Fibroblast of villous mesenchyme (primary cell): ENCODE results near the gene VAMP8. TPM values are rescaled to one million over a fixed set of nuclear protein-coding genes. Genes with fewer than 3 reads are reported as not detected.
"Not testable (repeated sequence)": the region's sequence is repeated elsewhere in the genome, so short reads cannot be mapped to it uniquely, and the experiment has no call there.

Experiments
- DNase-seq: peaks from one replicate; pipeline ENCODE4 v3.0.0-alpha.2; 2010; ENCODE audit warnings: low read depth
- H3K4me3 ChIP-seq: 2 replicates; pipeline ENCODE4 v1.5.1; 2011; ENCODE audit warnings: low read depth, mild to moderate bottlenecking, low read length
- total RNA-seq: library from RNA; depleted of rRNA; stranded (reverse); fragments of >200 nt; gene quantifications from 2 replicates; pipeline ENCODE4 v1.2.3, GENCODE V29; 2012
- TF ChIP-seq, protein P1 (sequence below): IDR thresholded peaks from 2 replicates; pipeline ENCODE4 v1.5.1; 2012; ENCODE audit warnings: low read depth, mild to moderate bottlenecking, low read length; ENCODE audit not compliant: insufficient read depth

The VAMP8 gene
- total RNA-seq, 1 donor: 2.2 TPM

DNA sequence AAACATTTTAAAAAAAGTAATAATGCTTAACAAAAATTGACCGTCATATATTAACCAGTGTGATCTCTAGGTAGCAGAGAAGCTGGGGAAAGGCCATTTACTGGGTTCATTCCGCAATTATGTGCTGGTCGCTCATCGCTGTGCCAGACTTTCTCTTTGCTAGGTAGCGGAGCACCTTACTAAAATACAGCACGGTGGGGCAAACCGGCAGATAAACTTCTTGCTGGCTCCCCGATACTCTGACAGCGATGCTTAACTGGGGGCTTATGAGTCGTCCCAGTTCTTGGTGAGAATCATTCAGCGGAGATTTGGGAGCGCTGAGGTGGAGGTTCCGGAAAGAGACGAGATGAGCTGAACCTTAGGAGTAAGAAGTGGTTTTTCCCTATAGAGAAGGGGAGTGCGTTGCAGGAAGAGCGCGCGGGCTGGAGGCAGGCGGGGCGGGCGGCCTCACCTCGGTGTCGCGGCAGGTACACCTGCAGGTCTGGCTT, 33.9 kb downstream of the VAMP8 start:
- no peak for DNase-seq
- peak overlapping the region; percentile 81 for H3K4me3 ChIP-seq
- TF ChIP-seq, protein P1, sequence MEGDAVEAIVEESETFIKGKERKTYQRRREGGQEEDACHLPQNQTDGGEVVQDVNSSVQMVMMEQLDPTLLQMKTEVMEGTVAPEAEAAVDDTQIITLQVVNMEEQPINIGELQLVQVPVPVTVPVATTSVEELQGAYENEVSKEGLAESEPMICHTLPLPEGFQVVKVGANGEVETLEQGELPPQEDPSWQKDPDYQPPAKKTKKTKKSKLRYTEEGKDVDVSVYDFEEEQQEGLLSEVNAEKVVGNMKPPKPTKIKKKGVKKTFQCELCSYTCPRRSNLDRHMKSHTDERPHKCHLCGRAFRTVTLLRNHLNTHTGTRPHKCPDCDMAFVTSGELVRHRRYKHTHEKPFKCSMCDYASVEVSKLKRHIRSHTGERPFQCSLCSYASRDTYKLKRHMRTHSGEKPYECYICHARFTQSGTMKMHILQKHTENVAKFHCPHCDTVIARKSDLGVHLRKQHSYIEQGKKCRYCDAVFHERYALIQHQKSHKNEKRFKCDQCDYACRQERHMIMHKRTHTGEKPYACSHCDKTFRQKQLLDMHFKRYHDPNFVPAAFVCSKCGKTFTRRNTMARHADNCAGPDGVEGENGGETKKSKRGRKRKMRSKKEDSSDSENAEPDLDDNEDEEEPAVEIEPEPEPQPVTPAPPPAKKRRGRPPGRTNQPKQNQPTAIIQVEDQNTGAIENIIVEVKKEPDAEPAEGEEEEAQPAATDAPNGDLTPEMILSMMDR: no peak

DNA sequence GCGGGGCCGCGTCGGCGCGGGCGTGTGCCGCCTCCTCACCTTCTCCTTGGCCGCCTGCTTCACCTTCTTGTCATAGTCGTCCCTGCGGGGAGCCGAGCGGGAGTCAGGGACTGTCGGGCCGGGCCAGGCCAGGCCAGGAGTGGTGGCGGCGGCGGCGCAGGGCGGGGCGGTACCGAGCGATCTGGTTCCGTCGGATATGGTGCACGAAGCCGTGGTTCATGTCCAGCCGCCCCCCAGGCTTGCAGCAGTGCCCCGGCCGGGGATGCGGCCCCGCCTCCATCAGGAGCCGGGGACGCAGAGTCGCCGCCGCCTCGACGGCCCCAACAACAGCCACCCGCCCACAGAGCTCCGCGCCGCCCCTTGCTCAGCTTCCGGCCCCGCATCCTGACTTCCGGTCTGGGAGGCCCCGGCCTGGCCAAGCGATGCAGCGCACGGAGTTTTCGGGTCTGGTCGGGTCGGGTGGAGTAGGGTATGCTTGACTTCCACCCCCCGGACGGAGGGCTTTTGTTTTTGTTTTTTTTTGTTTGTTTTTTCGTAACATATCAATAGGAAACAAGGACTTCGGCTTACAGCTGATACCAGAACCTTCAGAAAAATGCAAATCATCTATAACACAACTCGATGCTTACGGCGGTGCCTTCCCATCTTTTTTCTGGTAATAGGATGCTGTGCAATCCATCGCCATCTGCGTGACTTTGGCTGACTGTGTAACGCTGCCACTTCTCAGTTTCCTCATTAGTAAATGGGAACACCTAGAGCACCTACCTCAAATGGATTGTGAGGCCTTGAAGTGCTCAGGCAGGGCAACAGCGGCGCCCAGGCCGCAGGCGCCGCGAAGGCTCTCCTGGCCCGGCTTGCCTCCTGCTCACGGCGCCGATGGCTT, 34.6 kb downstream of the VAMP8 start, which contains the start of gene C2orf68:
C2orf68 (minus strand) TSS at position 362 of the 883 bp plus-strand sequence; CDS start at position 280, 82 bp downstream.
- TF ChIP-seq, protein P1: no peak
- DNase-seq: peak; percentile 87
- peak within 1 kb of the TSS; percentile 81 for H3K4me3 ChIP-seq

DNA sequence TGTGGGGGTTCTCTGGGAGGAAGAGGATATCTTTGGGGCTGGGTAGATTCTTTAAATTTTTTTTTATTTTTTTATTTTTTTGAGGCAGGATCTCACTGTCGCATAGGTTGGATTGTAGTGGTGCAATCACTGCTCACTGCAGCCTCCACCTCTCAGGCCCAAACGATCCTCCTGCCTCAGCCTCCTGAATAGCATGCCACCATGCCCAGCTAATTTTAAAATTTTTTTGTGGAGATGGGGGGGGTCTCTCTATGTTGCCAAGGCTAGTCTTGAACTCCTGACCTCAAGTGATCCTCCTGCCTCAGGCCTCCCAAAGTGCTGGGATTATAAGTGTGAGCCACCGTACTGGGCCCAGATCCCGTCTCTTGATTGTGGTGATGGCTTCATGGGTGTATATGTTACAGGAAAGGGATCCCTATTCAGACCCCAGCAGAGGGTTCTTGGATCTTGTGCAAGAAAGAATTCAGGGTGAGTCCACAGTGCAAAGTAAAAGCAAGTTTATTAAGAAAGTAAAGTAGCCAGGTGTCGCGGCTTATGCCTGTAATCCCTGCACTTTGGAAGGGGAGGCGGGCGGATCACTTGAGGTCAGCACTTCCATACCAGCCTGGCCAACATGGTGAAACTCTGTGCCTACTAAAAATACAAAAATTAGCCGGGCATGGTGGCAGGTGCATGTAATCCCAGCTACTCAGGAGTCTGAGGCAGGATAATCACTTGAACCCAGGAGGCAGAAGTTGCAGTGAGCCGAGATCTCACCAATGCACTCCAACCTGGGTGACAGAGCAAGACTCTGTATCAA, 36.5 kb downstream of the VAMP8 start:
- TF ChIP-seq, protein P1: no peak
- no peak for DNase-seq
- no peak overlapping the region for H3K4me3 ChIP-seq

DNA sequence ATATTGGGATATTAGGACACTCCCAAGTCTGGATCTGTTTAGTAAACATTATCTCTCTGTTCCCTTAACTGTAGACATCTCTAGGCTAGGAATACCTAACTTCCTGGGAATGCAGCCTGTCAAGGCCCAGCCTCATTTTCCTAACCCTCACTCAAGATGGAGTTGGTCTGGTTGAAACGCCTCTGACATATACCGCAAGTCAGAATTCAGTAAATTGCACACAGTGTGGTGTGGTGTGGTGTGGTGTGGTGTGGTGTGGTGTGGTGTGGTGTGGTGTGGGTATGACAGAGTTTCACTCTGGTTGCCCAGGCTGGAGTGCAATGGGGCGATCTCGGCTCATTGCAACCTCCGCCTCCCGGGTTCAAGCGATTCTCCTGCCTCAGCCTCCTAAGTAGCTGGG, 37.4 kb downstream of the VAMP8 start:
- H3K4me3 ChIP-seq, DNase-seq: not testable (repeated sequence)

DNA sequence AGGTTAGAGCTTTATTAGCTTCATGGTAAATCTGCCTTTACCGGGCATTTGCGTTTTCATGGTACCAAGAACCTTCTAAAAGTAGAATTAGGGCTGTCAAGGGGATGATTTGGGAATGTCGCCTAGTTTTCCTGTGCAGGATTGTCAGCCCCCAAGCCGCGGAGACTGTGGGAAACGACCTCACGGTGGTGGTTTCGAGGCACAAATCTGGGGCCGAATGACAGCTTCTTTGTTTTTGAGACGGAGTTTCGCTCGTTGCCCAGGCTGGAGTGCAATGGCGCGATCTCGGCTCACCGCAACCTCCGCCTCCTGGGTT, 38.0 kb downstream of the VAMP8 start:
- no peak for DNase-seq
- TF ChIP-seq, protein P1: no peak
- H3K4me3 ChIP-seq: no peak overlapping the region

DNA sequence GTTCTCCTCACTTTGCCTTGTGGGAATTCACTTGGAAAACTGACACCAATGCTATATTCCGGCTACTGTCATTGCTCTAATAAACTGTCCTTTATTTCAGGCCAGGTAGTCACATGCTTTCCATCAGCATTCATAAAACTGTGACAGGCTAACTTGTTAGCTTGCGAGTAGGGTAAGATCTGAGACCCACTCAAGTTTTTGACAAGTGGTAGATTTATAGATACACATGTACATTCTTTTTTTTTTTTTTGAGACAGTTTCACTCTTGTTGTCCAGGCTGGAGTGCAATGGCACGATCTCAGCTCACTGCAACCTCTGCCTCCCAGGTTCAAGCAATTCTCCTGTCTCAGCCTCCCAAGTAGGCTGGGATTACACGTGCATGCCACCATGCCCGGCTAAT, 40.3 kb downstream of the VAMP8 start:
- not testable (repeated sequence) for DNase-seq, H3K4me3 ChIP-seq

DNA sequence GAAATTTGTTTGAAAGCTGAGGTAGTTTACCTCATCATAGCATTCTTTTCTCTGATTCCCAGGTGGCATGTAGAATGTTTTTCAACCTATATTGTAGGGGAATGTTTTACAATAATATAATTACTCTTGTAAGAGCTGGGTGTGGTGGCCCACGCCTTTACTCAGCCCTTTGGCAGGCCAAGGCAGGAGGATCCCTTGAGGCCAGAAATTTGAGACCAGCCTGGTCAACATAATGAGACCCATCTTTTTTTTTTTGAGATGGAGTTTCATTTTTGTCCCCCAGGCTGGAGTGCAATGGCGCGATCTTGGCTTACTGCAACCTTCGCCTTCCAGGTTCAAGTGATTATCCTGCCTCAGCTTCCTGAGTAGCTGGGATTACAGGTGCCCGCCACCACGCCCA, 42.2 kb downstream of the VAMP8 start:
- H3K4me3 ChIP-seq: no peak overlapping the region
- no peak for DNase-seq
- TF ChIP-seq, protein P1: no peak
